Amniotic stem cell (primary cell): ENCODE data around the gene SLC39A3.

Experiments
- DNase-seq: peaks from one replicate; lab custom pipeline; 2025; lab: John Stamatoyannopoulos, UW

Gene SLC39A3

GRCh38 chr19:2768365-2769132 is 28.7 kb upstream of the SLC39A3 start:
- DNase-seq: no peak

DNA sequence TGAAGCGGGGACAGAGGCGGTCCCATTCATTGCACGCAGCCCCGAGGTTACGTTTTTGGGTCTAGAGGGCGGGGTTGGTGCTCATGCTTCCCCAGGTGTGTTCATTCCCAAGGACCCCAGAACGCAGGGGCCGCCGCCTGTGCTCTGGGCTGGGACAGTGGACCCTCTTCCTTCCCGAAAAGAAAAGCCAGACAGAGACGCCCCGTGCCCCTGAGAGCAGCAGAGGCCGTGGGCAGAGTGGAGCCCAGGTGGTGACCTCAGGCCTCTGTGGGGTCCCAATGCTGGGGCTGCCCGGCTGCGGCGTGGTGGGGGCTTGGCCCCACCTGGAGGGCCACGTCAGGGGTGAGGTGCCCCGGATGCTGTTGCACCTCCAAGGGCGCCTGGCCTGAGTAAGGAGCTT is 27.9 kb upstream of the SLC39A3 start:
- no peak for DNase-seq

GRCh38 chr19:2766594-2767372 is 27.0 kb upstream of the SLC39A3 start:
- no peak for DNase-seq

DNA sequence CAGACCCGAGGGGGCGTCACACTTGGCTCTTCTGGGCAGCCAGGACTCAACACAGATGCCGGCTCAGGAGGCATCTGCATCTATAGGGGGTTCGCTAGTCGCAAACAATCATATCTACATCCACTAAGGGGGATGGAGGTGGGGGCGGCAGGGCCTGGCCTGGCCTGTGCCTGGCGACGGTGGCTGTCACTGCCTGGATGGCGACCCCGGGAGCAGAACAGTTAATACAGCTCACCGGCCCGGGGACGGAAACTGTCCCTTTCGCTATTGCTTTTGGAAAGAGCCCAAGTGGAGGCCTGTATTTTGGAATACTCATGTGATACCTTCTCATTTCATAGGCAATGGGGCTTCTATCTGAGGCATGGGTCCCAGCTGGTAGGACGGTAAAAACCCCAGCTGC is 25.6 kb upstream of the SLC39A3 start:
- no peak for DNase-seq

GRCh38 chr19:2764945-2765344 is 25.1 kb upstream of the SLC39A3 start:
- DNase-seq: no peak

DNA sequence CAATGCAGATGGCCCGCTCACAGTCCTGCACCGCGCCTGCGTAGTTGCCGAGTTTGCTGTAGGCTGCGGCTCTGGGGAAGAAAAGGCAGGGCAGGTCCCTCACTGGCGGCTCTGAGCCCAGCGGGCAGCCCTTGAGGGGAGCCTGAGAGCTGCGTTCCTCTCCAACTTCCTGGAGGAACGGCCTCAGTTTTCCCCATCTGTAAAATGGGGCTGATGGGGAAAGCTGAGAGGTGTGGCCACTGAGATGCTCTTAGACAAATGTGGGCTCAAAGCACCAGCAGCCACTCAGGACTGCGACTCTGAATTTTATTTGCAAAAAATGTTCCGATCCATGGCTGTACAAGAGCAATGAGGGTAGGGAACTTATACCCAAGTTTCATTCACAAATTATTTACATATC is 23.9 kb upstream of the SLC39A3 start:
- no peak for DNase-seq

DNA sequence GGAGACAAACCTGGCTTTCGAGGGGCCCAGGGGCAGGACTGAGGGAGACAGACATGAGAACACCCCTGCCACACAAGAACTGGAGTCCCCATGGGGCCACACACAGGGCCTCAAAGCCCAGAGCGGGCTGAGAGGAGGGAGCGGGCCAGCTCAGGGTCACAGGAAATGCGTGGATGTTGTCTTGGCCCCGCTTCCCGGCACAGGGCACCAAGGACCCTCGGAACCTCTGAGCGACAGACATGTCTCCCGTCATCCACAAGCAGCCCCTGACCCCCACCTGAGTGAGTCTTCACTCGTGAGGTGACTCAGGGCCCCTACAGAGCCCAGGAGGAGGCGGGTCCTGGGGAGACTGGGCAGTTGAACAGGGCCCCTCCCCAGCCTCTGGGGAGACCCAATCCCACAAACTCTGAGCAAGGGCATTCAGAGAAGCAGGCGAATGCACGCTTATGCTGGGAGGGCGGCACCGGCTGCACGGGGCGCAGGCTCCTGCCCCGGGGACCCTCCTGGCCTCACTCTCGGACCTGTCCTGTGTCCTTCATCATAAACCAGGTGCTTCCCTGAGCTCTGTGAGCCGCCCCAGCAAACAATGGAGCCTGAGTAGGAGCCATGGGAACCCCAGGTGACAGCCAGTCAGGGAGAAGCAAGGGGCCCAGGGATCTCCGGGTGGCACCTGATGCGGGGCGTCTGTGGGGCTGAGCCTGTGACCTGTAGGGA is 23.1 kb upstream of the SLC39A3 start:
- DNase-seq: no peak

DNA sequence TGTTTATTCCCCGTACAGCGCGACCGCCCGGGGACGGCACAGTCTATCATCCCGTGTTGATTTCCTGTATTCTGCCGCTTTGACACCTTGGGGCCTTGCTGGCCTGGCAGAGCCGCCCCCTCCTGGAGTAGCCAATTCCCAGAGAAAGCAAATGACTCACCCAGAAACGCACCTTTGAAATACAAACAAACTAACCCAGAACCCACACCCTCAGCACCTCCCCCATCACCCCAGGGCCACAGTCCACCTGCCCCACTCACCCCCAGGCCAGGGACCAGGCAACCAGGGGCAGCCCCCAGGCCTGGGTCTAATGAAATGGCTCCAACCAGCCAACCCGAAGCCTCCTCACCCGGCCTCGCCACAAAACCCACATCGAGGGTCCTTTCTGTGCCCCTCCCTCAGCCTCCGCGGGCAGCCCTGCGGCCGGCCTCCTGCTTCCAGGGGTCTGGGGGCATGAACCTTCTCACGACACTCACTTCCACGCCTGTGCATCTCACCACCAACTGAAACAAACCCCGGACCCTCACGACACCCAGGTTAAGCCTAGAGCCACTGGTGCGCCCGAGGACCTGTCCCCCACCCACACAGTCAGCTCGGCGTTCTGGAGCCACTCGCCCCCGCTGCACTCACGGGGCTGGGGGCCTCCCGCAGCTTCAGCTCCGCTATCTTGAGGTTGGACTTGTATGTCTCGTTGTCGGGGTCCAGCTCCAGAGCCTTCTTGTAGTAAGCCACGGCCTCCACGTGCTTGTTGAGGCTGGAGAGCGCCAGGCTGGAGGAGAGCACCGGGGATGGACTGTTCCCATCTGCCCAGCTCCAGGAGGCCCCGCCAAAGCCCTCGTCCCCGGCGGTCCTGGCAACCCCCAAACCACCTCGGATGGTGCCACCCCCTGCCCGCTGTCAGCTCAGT is 22.3 kb upstream of the SLC39A3 start:
- DNase-seq: no peak

DNA sequence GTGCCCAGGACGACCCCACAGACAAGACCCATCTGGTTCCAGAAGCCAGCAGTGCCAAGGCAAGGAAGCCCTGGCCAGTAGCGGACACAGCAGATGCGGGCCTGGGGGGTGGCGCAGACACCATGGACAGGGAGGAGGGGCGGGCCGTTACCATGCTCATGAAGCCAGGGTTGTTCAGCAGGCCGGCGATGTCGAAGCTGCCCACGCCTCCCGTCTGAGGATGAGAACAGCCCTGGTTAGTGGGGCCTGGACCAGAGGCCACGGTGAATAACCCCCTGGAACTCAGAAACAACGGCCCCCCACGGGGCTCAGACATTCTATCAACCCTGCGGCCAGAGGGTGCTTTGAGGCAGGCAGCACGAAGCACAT is 21.5 kb upstream of the SLC39A3 start:
- DNase-seq: no peak

- DNase-seq: no peak
These were observed 20.1 kb upstream of the SLC39A3 start for GRCh38 chr19:2759965-2760364.

DNA sequence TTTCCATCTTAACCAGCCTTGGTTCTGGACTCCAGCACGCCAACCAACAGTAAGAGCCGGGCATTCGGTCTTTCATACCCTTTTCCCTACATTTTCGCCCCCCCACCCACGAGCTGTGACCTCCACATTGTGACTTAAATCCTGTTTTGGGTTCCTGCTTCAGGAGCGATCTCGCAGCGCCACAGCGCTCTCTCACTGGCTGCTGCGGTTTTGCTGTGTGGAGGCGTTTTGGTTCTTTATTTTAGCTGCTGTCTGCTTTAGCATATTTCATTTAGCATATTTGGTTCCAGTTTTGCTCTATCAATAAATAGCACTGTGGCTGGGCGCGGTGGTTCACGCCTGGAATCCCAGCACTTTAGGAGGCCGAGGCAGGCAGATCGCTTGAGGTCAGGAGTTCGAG is 19.5 kb upstream of the SLC39A3 start:
- no peak for DNase-seq

- no peak for DNase-seq
These were observed 18.9 kb upstream of the SLC39A3 start for GRCh38 chr19:2758601-2759313.

DNA sequence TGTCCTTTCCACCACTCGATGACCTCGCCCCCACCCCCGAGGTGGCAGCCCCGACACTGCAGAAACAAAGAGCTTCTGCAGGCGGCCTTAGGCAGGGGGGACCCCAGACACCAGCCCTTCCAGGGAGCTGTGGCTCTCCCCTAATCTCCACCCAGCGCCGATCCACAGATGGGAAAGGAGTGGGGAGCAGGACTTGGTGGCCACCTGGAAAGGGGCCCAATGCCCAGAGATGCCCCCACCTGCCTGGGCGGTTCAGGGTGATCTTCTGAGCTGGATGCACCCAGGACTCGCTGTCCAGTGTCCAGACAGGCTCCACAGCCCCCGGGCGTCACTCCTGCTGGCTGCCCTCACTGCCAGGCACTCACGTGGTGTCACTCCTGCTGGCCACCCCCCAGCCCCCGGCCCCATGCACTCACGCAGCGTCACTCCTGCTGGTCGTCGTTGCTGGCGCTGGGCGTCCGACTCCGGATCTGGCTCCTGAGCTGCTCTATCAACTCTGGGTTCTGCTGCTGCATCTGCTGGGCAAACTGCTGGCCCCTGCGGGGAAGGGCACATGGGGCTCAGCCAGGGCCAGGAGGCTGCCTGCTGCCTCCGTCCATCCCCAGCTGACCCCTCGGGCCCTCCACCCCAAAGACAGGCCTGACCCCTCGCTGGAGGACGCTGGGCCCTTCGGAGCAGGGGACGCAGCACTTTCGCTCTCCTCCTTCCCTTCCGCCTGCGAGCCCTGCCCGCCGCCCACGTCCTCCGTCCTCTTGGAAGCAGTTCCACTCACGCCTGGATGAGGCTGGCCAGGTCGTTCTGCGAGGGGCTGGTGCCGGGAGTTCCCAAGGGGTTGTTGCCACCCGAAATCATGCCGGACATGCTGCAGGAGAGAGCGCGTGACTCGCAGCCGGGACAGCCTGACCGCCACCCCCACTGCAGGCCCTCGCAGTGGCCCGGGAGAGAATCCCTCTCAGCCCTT is 17.4 kb upstream of the SLC39A3 start:
- no peak for DNase-seq

- DNase-seq: no peak
These were observed 16.7 kb upstream of the SLC39A3 start for GRCh38 chr19:2756477-2756876.

DNA sequence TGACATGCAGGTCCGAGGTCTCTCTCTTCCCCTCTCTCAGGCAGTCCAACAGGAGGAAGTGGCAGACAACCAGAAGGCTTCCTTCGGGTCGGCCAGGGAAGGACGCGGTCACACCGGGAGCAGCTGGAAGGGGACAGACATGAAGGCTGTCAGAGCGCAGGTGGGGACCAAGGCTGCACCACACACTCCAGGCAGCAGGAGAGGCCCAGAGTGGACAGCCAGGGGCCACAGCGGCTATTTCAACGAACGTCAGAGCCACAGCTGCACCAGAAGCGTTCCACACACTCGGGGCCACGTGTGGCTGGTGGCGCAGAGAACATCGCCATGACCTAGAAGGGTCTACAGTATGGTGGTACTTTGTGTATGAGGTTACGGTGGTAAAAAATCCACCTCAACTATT is 16.0 kb upstream of the SLC39A3 start:
- DNase-seq: no peak

DNA sequence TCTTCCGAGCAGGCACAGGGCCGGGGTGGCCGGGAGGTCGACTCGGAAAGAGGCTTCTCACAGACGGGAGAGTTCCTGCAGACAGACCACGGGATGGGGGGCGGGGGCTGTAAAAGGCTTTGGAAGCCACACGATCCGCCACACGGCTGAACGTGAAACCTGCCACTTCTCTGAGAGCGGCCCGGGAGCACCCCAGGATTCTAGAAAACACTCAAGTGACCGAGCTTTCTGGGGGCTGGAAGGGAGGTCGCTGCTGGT is 15.6 kb upstream of the SLC39A3 start:
- DNase-seq: no peak

GRCh38 chr19:2754659-2755447 is 15.0 kb upstream of the SLC39A3 start:
- DNase-seq: no peak

DNA sequence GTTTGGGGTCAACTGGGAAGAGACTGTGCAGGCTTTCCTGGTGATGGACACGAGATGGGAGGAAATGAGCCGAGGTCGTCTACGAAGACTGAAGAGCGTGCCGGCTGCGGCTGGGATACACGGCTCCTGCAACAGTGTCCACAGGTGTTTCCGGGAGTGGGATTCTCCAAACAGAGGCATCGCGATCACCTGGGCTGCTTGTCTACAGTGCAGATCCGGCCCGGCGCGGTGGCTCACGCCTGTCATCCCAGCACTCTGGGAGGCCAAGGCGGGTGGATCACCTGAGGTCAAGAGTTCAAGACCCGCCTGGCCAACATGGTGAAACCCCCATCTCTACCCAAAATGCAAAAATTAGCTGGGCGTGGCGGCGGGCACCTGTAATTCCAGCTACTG is 11.6 kb upstream of the SLC39A3 start:
- DNase-seq: no peak

- no peak for DNase-seq
These were observed 11.1 kb upstream of the SLC39A3 start for GRCh38 chr19:2750808-2751437.
